A549 (cell line): ENCODE measurements around the gene ARMH1. TPM values are rescaled to one million over a fixed set of nuclear protein-coding genes. Genes with fewer than 3 reads are reported as not detected.
"Not testable (repeated sequence)": the region's sequence is repeated elsewhere in the genome, so short reads cannot be mapped to it uniquely, and the experiment has no call there.

Experiments used
- ATAC-seq, 2 experiments: fragments of 200-7000 bp in 1 of 2; fragments of >200 bp in 1 of 2; cut with Nextera tagmentation in 1 of 2; cut with Tn5 transposase in 1 of 2; 3 replicates each; pipeline versions ENCODE4 v1.8.0 to v1.9.1; 2018 to 2020; ENCODE audit warnings: mild to moderate bottlenecking in 1 of 2, moderate library complexity in 1 of 2
- CTCF ChIA-PET: fragments of 300-600 bp; sonication (Branson Sonifier 250); formaldehyde crosslinking; extraction: SDS; loops from one replicate; lab custom pipeline; 2021; ENCODE audit warnings: antibody characterized with exemption, inconsistent platforms; lab: Yijun Ruan, JAX
- POLR2A ChIA-PET: fragments of 350-600 bp; formaldehyde crosslinking; extraction: SDS; loops from one replicate; lab custom pipeline; 2021; ENCODE audit warnings: antibody characterized with exemption, inconsistent platforms; lab: Yijun Ruan, JAX
- DNase-seq, 2 experiments: peaks; one replicate each; pipeline versions ENCODE4 v3.0.0 to v3.0.0-alpha.2; 2011 to 2016; ENCODE audit warnings: low read depth in 1 of 2, low spot score in 1 of 2
- FAIRE-seq: peaks from 2 replicates; lab custom pipeline; 2011; peaks lifted over from hg19 to GRCh38; lab: Jason Lieb, UNC
- H3K27ac ChIP-seq, 2 experiments: fragments of >200 bp; sonication (Bioruptor Twin); formaldehyde crosslinking; 3 replicates each; pipeline ENCODE4 v1.5.1; 2016 to 2017
- H3K4me1 ChIP-seq: fragments of >200 bp; sonication (Bioruptor Twin); formaldehyde crosslinking; 3 replicates; pipeline ENCODE4 v1.6.1; 2016
- H3K4me2 ChIP-seq: fragments of >200 bp; sonication (Bioruptor Twin); formaldehyde crosslinking; 3 replicates; pipeline ENCODE4 v1.6.1; 2016
- H3K4me3 ChIP-seq: fragments of >200 bp; sonication (Bioruptor Twin); formaldehyde crosslinking; 3 replicates; pipeline ENCODE4 v1.5.1; 2016
- H3K9me3 ChIP-seq: fragments of >200 bp; sonication (Bioruptor Twin); formaldehyde crosslinking; 3 replicates; pipeline ENCODE4 v1.6.1; 2016
- CBX2 ChIP-seq: fragments of 200-600 bp; sonication (generic); IDR thresholded peaks from 2 replicates; pipeline ENCODE4 v1.6.1; 2016; ENCODE audit warnings: low read depth, mild to moderate bottlenecking, borderline replicate concordance
- CEBPB ChIP-seq, 2 experiments: fragments of >200 bp in 1 of 2; sonication (Bioruptor Twin) in 1 of 2; formaldehyde crosslinking in 1 of 2; IDR thresholded peaks; 2 replicates each; pipeline ENCODE4 v1.6.1; 2012 to 2016
- CHD2 ChIP-seq: fragments of 150-350 bp; IDR thresholded peaks from 2 replicates; pipeline ENCODE4 v1.6.1; 2014; ENCODE audit warnings: low read length; ENCODE audit not compliant: partially characterized antibody
- CHD4 ChIP-seq: fragments of 200-600 bp; sonication (generic); IDR thresholded peaks from 2 replicates; pipeline ENCODE4 v1.6.1; 2016; ENCODE audit warnings: antibody characterized with exemption, mild to moderate bottlenecking, borderline replicate concordance
- EP300 ChIP-seq, 2 experiments: fragments of >200 bp; sonication (Bioruptor Twin); formaldehyde crosslinking; IDR thresholded peaks; 2 replicates in 1 of 2; 3 replicates in 1 of 2; pipeline ENCODE4 v1.6.1; 2016 to 2017
- ESRRA ChIP-seq: fragments of 150-350 bp; IDR thresholded peaks from 2 replicates; pipeline ENCODE4 v1.6.1; 2014; ENCODE audit warnings: mild to moderate bottlenecking, low read length, borderline replicate concordance
- FOXS1 ChIP-seq: fragments of 250-450 bp; sonication (Bioruptor Pico); IDR thresholded peaks from 2 replicates; pipeline ENCODE4 v1.5.0; 2020; ENCODE audit warnings: mild to moderate bottlenecking, moderate library complexity
- GATA3 ChIP-seq: IDR thresholded peaks from 2 replicates; pipeline ENCODE4 v1.6.1; 2012; ENCODE audit warnings: borderline replicate concordance
- JUNB ChIP-seq: fragments of >200 bp; sonication (Bioruptor Twin); formaldehyde crosslinking; IDR thresholded peaks from 2 replicates; pipeline ENCODE4 v1.6.1; 2016
- NFE2L2 ChIP-seq: fragments of 150-350 bp; conservative IDR thresholded peaks from 2 replicates; pipeline ENCODE4 v1.6.1; 2014; ENCODE audit warnings: low read length
- NR3C1 ChIP-seq: fragments of >200 bp; sonication (Bioruptor Twin); formaldehyde crosslinking; IDR thresholded peaks from 3 replicates; pipeline ENCODE4 v1.6.1; 2017
- RARB ChIP-seq: fragments of 250-450 bp; sonication (Bioruptor Pico); IDR thresholded peaks from 2 replicates; pipeline ENCODE4 v1.8.0; 2021; ENCODE audit warnings: mild to moderate bottlenecking, moderate library complexity
- RNF2 ChIP-seq: fragments of 200-600 bp; sonication (generic); IDR thresholded peaks from 2 replicates; pipeline ENCODE4 v1.6.1; 2016; ENCODE audit warnings: low read depth, mild to moderate bottlenecking, antibody characterized with exemption, moderate library complexity, borderline replicate concordance
- SREBF2 ChIP-seq: fragments of 450-650 bp; IDR thresholded peaks from 2 replicates; pipeline ENCODE4 v1.6.1; 2014; ENCODE audit warnings: mild to moderate bottlenecking, moderate library complexity
- TP53 ChIP-seq: fragments of 250-450 bp; sonication (Bioruptor Pico); IDR thresholded peaks from 2 replicates; pipeline ENCODE4 v1.5.0; 2021; ENCODE audit warnings: mild to moderate bottlenecking, moderate library complexity
- ZC3H11A ChIP-seq: fragments of 450-650 bp; IDR thresholded peaks from 2 replicates; pipeline ENCODE4 v1.6.1; 2014; ENCODE audit warnings: antibody characterized with exemption, mild to moderate bottlenecking
- ZFP36 ChIP-seq: fragments of 450-650 bp; IDR thresholded peaks from 2 replicates; pipeline ENCODE4 v1.6.1; 2014; ENCODE audit warnings: borderline replicate concordance; ENCODE audit not compliant: partially characterized antibody
- ZNF302 ChIP-seq: fragments of 250-450 bp; sonication (Bioruptor Pico); IDR thresholded peaks from 2 replicates; pipeline ENCODE4 v1.9.0; 2021; ENCODE audit warnings: inconsistent platforms, mild to moderate bottlenecking, moderate library complexity
- ZSCAN20 ChIP-seq: fragments of 250-450 bp; sonication (Bioruptor Pico); IDR thresholded peaks from 2 replicates; pipeline ENCODE4 v1.8.0; 2022; ENCODE audit warnings: mild to moderate bottlenecking, moderate library complexity
- WGBS: methylation state at CpG from one replicate; pipeline ENCODE4 v1.1.6; 2017; ENCODE audit errors: missing lambda C conversion rate; 5-methylcytosine and 5-hydroxymethylcytosine counted together
- polyA plus RNA-seq, 4 experiments: library from polyadenylated mRNA; depleted of rRNA in 3 of 4; stranded (reverse); fragments of >200 nt; fragmentation: RNase III in 1 of 4; extraction: RNeasy Plus Mini Kit Qiagen cat#74134 plus additional on column Dnase treatment in 1 of 4; gene quantifications; 2 replicates in 3 of 4; 3 replicates in 1 of 4; pipeline ENCODE4 v1.2.3, GENCODE V29; 2011 to 2017
- TF ChIP-seq, protein P1 (sequence below): IDR thresholded peaks from 2 replicates; pipeline ENCODE4 v1.6.1; 2012
- TF ChIP-seq, protein P2 (sequence below): fragments of 450-650 bp; IDR thresholded peaks from 2 replicates; pipeline ENCODE4 v1.6.1; 2014; ENCODE audit warnings: antibody characterized with exemption
- TF ChIP-seq, protein P3 (sequence below): IDR thresholded peaks from 2 replicates; pipeline ENCODE4 v1.6.1; 2012
- TF ChIP-seq, protein P4 (sequence below): fragments of >200 bp; sonication (Bioruptor Twin); formaldehyde crosslinking; IDR thresholded peaks from 2 replicates; pipeline ENCODE4 v1.6.1; 2016
- TF ChIP-seq, protein P5 (sequence below): fragments of 250-450 bp; sonication (Bioruptor Pico); IDR thresholded peaks from 2 replicates; pipeline ENCODE4 v1.5.0; 2021; ENCODE audit warnings: mild to moderate bottlenecking, moderate library complexity, borderline replicate concordance

Gene ARMH1
- polyA plus RNA-seq, 2 of the 4 experiments (the other 2 are of a cell fraction): 2.4 to 2.7 TPM

DNA sequence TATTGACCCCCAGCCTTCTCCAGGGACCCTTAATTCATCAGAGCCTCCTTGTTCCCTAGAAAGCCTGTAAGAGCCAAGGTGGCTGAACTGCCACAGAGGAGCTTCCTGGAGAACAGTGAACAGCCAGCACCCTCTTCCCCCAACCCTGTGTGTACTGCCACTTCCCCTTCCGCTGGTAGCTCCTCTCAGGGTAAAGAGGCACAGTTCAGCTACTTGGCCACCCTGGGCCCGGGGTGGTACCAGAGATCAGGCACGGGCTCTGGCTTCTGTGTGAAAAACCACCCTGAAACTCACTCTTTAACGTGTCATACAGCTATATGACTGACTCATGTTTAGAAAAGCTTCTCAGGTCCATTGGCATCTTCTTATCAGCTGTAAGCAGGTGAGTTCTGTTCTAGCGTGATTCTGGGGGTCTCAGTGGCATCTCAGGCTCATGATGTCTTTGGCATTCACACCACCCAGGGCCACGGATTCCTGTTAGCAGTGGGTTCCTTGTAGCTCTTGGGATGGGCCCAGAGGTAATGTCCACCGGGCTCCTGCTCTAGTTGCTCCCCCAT is 22.4 kb downstream of the ARMH1 start (continued):
- no peak for TF ChIP-seq TP53 (CRISPR knock-in tag)
- no peak for TF ChIP-seq CEBPB (IDR thresholded peaks at IDR 0.05)

DNA sequence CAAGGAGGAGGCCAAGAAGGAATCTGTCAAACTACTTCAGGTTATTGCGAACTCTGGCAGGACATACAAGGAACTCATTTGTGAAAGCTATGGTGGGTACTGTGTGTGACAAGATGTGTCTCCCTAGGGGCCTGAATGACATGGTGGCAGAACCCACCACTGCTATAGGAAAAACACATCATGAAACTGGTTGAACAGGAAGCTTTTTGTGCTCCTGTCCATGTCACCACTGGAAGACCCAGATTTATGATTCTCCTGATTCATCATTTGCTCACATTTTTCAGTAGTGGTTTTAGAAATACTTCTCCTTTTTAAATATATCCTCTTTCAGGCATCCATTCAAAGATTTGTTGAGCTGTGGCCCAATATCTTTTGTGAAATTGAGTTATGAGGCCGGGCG is 23.6 kb downstream of the ARMH1 start:
- POLR2A ChIA-PET: interaction anchor here (1.9 kb wide), 1 partner anchor 23 kb away, joined by 8 read pairs; no protein-coding TSS in a partner anchor
- Histone ChIP-seq H3K9me3 (no peaks in the 10 kb centered on the region), H3K4me3 (no peak overlapping the region), H3K4me2 (no peak overlapping the region), H3K27ac (no peak overlapping the region), H3K4me1 (peaks cover 13% of the 10 kb centered on the region)
- no peak for TF ChIP-seq EP300 (IDR thresholded peaks at IDR 0.05)
- FAIRE-seq (no peak), ATAC-seq (no peak), DNase-seq (no peak)
- WGBS: 83% methylated on average over 3 of the region's 3 CpGs
- CTCF ChIA-PET: interaction anchor here (1.1 to 2.0 kb wide), 4 partner anchors 10 to 26 kb away, joined by 3 to 7 read pairs (median 5); no protein-coding TSS in a partner anchor

DNA sequence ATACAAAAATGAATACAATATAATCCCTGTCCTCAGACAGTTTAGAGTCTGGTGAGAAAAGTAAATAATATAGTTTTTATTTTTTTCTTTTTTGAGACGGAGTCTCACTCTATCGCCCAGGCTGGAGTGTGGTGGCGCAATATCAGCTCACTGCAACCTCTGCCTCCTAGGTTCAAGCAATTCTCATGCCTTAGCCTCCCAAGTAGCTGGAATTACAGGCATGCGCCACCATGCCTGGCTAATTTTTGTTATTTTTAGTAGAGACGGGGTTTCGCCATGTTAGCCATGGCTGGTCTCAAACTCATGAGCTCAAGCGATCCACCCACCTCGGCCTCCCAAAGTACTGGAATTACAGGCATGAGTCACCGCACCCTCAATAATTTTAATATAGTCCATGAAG is 24.9 kb downstream of the ARMH1 start:
- CTCF ChIA-PET: interaction anchor here (2.0 kb wide), 1 partner anchor 12 kb away, joined by 7 read pairs; no protein-coding TSS in a partner anchor
- ATAC-seq, H3K27ac ChIP-seq, FAIRE-seq, POLR2A ChIA-PET, DNase-seq, H3K9me3 ChIP-seq, H3K4me3 ChIP-seq, H3K4me2 ChIP-seq: not testable (repeated sequence)
- WGBS: 85% methylated on average over 9 of the region's 9 CpGs
- peaks cover 13% of the 10 kb centered on the region for H3K4me1 ChIP-seq

DNA sequence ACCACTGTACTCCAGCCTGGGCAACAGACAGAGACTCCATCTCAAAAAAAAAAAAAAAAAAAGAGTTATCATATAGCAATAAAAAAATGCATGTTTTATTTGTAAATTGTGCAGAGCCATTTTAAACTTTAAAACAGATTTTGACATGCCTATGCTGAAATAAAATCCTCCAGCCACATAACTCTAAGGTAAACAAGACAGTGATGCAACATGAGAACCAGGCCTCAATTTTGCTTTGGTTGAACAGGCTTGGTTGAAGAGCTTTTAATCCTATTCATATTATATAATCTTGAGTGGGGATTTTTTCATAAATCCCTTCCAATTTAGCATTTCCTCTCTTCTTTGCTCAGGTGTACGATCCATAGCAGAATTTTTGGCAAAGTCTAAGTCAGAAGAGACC is 26.1 kb downstream of the ARMH1 start:
- no peak overlapping the region for H3K4me3 ChIP-seq
- CTCF ChIA-PET: no interaction called here
- POLR2A ChIA-PET: interaction anchor here (1.0 kb wide), 1 partner anchor 27 kb away, joined by 3 read pairs; the partner anchor contains the start of gene TMEM53
- TF ChIP-seq, protein P1, sequence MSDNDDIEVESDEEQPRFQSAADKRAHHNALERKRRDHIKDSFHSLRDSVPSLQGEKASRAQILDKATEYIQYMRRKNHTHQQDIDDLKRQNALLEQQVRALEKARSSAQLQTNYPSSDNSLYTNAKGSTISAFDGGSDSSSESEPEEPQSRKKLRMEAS: no peak
- TF ChIP-seq CBX2 (no peak), ZFP36 (no peak), ZNF302 (CRISPR knock-in tag) (no peak), ESRRA (no peak), NFE2L2 (no peak), GATA3 (no peak)
- TF ChIP-seq, all 56 proteins: peak for 0
- FAIRE-seq: no peak
- DNase-seq: no peak
- Histone ChIP-seq H3K27ac (peak overlapping the region; percentile 40 to 74; a peak in 4 of 6 replicates), H3K4me1 (peaks cover 13% of the 10 kb centered on the region), H3K4me2 (peak overlapping the region; percentile 46), H3K9me3 (no peaks in the 10 kb centered on the region)
- ATAC-seq: no peak
- WGBS: 94% methylated on average over 1 of the region's 1 CpG

DNA sequence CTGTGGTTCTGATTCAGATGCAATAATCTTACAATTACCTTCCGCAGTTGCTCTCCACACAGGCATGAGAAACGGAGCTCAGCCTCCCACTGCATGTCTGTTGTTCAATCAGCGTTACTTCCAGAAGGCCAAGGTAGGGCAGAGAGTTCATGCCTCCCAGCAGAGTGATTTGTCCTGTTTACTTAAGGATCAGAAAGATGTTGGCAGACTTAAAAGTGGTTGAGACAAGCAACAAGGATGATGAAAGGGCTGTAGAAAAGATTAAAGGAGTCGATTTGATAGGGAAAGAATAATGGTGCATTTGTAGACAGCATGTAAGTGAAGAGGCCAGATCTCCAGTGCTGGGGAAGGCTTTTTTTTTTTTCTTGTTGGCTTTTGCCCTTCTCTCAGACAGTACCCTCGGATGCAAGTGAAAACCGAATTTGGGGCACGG is 26.6 kb downstream of the ARMH1 start:
- Histone ChIP-seq H3K4me1 (peaks cover 14% of the 10 kb centered on the region), H3K4me3 (no peak overlapping the region), H3K9me3 (no peaks in the 10 kb centered on the region), H3K4me2 (peak overlapping the region; percentile 46), H3K27ac (peak overlapping the region; percentile 40 to 74; a peak in 5 of 6 replicates)
- peak; percentile 21 to 39; a peak in 2 of 6 replicates for ATAC-seq
- no peak for FAIRE-seq
- 60% methylated on average over 7 of the region's 7 CpGs for WGBS
- POLR2A ChIA-PET: interaction anchor here (1.0 kb wide), 1 partner anchor 27 kb away, joined by 3 read pairs; the partner anchor contains the start of gene TMEM53
- peak in 1 of 2 experiments; percentile 41 for DNase-seq
- CTCF ChIA-PET: no interaction called here
- TF ChIP-seq, protein P2, sequence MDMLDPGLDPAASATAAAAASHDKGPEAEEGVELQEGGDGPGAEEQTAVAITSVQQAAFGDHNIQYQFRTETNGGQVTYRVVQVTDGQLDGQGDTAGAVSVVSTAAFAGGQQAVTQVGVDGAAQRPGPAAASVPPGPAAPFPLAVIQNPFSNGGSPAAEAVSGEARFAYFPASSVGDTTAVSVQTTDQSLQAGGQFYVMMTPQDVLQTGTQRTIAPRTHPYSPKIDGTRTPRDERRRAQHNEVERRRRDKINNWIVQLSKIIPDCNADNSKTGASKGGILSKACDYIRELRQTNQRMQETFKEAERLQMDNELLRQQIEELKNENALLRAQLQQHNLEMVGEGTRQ: no peak
- TF ChIP-seq ZSCAN20 (CRISPR knock-in tag): no peak
- TF ChIP-seq, protein P3, sequence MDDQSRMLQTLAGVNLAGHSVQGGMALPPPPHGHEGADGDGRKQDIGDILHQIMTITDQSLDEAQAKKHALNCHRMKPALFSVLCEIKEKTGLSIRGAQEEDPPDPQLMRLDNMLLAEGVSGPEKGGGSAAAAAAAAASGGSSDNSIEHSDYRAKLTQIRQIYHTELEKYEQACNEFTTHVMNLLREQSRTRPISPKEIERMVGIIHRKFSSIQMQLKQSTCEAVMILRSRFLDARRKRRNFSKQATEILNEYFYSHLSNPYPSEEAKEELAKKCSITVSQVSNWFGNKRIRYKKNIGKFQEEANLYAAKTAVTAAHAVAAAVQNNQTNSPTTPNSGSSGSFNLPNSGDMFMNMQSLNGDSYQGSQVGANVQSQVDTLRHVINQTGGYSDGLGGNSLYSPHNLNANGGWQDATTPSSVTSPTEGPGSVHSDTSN: no peak
- TF ChIP-seq, protein P4, sequence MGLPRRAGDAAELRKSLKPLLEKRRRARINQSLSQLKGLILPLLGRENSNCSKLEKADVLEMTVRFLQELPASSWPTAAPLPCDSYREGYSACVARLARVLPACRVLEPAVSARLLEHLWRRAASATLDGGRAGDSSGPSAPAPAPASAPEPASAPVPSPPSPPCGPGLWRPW: no peak
- TF ChIP-seq JUNB: no peak
- no peak for TF ChIP-seq FOXS1 (CRISPR knock-in tag)
- TF ChIP-seq RNF2: no peak
- no peak for TF ChIP-seq CHD4
- TF ChIP-seq CHD2: no peak
- no peak for TF ChIP-seq ZC3H11A
- no peak for TF ChIP-seq SREBF2
- TF ChIP-seq, protein P5, sequence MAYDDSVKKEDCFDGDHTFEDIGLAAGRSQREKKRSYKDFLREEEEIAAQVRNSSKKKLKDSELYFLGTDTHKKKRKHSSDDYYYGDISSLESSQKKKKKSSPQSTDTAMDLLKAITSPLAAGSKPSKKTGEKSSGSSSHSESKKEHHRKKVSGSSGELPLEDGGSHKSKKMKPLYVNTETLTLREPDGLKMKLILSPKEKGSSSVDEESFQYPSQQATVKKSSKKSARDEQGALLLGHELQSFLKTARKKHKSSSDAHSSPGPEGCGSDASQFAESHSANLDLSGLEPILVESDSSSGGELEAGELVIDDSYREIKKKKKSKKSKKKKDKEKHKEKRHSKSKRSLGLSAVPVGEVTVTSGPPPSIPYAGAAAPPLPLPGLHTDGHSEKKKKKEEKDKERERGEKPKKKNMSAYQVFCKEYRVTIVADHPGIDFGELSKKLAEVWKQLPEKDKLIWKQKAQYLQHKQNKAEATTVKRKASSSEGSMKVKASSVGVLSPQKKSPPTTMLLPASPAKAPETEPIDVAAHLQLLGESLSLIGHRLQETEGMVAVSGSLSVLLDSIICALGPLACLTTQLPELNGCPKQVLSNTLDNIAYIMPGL: no peak
- no peak for TF ChIP-seq RARB (CRISPR knock-in tag)
- no peak for TF ChIP-seq NR3C1
